Eye (tissue), 1 donor: ENCODE data around the gene CASP4.
"Not testable (repeated sequence)": the region's sequence is repeated elsewhere in the genome, so short reads cannot be mapped to it uniquely, and the experiment has no call there.

Experiments used
- DNase-seq: peaks from one replicate; pipeline ENCODE4 v3.0.0-alpha.2; 2015

Gene CASP4

DNA sequence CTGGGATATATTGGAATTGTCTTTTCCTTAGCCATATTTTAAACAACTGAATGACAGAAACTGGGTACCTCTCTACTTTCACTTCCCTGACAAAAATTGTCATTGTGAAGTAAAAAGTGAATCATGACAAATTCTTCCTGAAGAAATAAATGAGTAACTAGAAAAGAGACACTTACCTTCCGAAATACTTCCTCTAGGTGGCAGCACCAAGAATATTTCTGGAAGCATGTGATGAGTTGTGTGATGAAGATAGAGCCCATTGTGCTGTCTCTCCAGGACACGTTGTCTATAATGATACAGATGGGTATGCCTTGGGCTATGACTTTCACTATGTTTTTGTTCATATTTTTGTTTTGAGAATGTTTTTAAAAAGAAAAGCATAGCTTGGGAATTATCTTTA is 21.5 kb downstream of the CASP4 start:
- DNase-seq, result no peak

DNA sequence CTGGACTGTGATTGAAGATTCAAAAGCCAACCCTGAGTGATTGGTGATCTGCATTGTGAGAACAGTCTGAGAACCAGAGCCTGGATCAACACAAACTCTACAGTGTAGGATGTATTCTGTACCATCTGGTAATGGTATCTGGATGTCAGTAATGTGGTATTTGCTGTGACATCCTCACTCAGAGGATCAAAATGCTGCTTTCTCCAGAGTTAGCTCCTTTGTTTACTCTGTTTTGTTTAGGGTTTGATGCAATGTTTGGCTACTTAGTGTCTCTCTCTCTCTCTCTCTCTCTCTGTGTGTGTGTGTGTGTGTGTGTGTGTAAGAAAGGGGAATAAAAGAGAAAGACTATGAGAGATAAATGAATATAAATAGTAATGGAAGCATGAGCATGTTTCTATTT is 24.3 kb downstream of the CASP4 start:
- DNase-seq, result no peak

DNA sequence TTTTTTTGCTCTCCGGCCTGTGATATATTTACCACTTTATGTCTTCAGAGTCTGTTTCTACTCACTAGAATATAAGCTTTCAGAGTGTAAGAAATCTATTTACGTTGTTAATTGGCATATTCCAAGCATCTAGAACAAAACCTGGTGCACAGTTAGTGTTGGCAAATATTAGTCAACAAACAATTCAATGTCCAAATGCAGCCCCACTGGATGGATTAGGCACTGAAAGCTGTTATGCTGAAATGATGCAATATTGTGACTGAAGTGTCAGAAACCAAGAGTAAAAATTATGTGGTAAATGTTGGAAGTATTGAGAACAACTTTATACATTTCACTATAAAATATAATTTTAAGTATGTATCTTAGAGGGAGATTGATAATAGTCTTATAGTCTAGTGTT is 24.8 kb downstream of the CASP4 start:
- DNase-seq, result no peak

DNA sequence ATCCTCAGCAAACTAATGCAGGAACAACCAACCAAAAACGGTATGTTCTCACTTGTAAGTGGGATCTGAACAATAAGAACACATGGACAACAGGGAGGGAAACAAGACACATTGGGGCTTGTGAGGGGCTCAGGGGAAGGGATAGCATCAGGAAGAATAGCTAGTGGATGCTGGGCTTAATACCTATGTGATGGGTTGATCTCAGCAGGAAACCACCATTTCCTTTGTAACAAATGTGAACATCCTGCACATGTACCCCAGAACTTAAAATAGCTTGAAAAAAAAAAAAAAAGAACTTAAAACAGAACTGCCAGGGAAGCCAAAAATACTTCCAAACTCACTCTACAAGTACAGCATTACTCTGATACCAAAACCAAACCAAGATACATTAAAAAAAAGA is 33.8 kb downstream of the CASP4 start:
- no peak for DNase-seq

DNA sequence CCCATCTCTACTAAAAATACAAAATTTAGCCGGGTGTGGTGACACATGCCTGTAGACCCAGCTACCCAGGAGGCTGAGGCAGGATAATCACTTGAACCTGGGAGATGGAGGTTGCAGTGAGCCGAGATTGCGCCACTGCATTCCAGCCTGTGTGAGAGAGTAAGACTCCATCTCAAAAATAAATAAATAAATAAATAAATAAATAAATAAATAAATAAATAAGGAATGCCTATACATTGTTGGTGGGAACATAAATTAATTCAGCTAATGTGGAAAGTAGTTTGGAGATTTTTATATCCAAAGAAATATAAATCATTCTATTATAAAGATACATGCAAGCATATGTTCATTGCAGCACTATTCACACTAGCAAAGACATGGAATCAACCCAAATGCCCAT is 34.3 kb downstream of the CASP4 start:
- not testable (repeated sequence) for DNase-seq

DNA sequence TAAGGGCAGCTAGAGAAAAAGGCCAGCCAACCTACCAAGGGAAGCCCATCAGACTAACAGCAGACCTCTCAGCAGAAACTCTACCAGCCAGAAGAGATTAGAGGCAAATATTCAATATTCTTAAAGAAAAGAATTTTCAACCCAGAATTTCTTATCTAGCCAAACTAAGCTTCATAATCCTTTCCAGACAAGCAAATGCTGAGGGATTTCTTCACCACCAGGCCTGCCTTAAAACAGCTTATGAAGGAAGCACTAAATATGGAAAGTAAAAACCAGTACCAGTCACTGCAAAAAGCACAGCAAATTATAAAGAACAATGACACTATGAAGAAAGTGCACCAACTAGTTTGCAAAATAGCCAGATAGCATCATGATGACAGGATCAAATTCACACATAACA is 39.6 kb downstream of the CASP4 start:
- DNase-seq, result no peak

DNA sequence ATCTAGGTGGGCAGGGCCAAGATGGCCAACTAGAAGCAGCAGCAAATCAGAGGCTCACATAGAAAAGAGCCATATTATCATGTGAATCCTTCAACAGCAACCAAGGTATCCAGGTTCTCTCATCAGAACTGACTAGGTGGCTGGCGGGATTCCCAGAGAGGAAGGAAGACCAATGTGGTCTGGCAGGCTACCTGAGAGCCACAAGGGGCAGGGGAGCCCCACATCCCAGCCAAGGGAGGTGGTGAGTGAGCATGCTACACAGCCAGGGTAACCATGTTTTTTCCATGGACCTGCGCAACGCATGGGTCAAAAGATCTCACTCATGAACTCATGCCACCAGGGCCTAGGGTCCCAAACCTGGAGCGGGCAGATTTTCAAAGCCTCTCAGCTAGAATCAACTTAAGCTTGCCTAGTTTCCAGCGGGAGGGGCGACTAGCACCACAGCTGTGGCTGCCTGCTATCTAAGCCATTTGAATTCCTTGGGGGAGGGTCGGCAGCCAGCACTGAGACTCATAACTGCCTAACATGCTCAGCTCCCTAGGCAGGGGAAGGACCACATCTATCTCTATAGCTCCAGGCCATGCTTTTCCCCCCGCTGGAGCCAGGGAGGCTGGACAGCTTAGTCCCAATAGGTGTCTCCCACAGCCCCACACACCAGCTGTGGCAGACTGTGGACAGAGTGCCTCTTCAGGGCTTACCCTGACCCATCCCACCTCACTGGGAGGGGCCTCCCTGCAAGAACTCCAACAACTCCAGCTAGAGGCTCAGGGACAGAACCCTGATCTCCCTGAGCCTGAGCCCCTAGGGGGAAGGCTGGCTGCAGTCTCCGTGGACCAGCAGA is 41.4 kb downstream of the CASP4 start:
- DNase-seq, result no peak

DNA sequence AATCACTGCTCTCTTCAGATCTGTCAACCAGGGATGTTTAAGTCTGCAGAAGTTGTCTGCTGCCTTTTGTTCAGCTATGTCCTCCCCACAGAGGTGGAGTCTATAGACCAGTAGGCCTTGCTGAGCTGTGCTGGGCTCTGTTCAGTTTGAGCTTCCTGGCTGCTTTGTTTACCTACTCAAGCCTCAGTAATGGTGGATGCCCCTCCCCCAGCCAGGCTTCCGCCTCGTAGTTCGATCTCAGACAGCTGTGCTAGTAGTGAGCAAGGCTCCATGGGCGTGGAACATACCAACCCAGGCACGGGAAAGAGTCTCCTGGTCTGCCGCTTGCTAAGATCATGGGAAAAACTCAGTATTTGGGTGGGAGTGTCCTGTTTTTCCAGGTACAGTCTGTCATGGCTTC is 42.5 kb downstream of the CASP4 start:
- DNase-seq, result no peak

DNA sequence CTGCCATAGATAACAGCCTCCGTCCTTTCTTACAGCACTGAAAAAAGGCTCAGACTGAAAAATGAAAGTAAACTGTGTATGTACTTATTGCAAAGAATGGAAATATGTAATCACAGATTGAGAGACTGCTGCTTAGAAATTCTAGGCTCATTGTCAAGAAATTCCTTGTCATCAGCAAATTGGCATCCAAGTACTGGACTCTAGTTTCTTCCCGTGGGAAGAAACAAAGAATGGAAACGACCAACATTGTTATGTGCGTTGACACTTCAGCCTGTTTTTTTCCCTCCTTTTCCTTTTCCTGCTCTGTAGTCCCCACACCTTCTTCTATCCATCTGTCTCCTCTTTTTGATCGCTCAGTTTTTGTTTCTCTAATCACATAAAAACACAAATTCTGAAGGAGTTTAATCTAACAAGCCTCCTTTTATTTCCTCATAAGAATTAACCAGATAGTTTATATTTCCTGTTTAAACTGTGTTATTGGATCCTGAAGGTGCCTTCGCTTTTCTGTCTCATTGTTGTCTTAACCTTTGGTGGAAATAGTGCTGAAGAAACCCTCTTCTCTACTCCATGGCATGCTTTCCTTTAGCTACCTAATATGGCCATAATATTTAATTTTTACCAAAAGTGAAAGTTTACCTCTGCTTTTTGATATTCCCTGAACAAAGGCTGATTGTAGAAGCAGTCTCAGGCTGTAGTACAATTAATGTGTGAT is 50.1 kb downstream of the CASP4 start:
- peak; percentile 26 for DNase-seq

DNA sequence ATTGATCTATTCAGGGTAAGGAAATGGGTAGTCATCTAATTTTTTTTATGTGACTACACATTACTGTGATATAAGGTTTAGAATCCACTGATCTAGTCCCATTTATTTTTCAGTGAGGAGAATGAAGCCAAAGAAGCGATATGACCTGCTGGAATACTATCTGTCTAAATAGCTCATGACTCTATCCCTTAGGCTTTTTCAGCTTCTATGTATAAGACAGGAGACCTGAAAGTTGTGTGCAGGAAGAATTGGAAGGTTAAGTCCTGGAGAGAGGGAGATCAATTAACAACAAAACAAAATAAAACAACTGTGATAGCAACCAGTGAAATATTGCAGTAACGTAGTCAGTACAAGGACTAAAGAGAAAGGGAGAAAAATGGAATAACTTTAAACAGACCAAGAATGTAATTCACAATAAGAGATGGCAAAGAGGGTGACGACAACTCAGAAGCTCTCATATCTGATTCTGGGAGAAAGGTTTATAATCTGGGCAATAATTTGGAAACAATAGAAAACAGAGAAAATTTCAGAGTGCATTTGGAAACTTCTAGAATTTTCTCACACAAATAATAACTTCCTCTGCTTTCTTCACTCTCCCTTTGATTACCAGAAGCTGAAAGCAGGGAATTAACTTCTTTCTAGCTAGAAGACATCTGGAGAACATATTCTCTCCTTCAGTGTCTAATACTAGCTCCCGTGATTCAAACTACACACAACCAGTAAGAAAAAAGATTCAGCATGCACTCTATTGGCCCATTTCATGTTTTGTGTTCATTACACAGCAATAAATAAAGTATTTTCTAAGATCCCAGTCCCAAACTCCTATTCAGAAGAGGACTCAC is 50.9 kb downstream of the CASP4 start:
- DNase-seq, result no peak

DNA sequence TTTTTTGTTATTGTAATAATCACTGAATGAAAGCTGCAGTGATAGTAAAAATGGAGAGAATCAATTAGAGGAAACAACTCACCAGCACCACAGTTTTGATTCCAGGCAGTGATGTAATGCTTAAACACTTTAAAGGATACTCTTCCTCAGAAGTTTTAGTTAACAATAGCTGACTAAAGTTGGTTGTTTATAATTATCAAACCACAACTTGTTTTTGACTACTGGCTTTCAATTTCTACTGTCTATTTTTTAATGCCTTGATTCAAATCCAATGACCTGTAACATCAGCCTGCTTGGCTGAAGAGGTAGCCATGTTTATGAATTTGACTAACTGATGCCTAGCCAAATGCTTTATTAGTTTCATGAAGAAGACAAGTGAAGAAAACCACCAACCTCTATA is 51.9 kb downstream of the CASP4 start:
- DNase-seq, result no peak

DNA sequence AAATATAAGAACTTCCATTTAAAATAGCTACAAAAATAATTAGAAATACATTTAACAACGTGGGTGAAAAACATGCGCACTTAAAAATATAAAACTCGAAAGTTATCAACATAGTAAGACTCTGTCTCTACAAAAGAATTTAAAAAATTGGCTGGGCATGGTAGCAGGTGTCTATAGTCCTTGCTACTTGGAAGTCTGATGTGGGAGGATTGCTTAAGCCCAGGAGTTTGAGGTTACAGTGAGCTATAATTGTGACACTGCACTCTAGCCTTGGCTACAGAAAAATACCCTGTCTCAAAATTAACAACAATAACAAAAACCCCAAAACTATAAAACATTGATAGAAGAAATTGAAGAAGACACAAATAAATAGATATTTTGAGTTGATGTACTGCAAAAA is 56.3 kb downstream of the CASP4 start:
- DNase-seq, result no peak

DNA sequence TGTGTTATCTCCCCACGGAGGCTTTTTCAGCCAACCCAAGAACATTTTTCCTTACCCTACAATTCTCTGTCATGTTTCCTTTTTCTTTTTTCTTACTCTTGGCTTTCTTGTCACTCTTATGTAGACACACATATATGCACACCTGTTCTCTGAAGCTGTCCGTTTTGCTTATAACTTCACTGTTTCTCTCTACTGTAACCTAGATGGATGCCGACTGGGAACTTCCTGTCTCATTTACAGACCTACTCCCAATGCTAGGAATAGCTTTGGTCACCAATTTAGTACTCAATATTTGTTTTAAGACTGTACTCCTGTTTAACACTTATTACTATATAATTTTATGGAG is 60.2 kb downstream of the CASP4 start:
- DNase-seq, result no peak

DNA sequence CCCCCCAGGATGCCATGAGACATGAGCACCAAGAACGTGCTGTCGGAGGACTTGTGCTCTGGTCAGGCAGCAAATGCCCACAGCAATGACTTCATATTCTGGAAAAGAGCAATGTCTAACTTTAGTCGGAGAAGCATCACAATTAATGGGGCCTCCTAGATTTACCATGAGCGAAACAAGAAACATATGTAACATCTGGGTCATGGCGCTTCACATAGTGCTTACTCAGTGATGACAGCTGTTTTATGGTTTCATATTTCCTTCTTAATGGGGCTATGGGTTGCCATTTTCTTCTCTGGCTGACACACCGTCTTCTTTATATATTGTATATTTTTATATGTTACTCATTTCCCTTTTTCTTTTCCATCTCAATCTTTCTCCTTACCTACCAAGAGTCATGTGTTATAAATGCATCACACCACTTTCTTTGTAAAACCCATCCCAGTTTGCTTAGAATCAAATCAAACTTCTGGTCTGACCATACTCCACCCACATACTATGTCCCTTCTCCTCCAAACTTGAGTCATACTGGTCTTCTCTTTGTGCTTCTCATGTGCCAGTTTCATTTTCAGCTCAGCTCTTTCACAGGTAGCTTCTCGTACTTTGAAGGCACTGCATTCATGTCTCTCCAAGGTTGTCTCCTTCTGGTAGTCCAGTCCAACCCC is 60.7 kb downstream of the CASP4 start:
- DNase-seq, result no peak

DNA sequence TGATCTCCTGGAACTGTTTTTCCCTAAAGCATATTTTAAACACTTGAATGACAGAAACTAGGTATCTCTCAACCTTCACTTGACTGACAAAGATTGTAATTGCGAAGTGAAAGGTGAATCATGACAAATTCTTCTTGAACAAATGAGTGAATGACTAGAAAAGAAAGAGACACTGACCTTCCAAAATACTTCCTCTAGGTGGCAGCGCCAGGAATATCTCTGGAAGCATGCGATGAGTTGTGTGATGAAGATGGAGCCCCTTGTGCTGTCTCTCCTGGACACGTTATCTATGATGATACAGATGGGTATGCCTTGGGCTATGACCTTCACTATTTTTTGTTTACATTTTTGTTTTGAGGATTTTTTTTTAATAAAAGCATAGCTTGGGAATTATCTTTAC is 63.1 kb downstream of the CASP4 start:
- DNase-seq, result no peak

DNA sequence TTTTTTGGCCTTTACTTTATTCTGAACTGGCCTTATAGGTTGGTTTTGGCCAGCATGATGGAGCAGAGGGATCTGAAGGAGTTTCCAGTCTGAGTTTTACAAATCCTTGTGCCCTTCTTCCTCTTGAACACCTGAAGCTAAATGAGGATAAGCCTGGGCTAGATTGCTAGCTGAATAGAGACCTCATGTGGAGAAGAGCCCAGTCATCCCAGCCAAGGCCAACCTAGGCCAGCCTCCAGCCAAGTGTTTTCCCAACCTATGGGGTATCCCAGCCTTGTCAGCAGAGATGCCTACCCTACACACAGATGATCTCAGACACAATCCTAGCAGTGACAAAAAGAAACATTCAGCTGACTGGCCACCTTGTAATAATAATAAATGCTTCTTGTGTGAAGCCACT is 69.1 kb downstream of the CASP4 start:
- DNase-seq, result no peak

DNA sequence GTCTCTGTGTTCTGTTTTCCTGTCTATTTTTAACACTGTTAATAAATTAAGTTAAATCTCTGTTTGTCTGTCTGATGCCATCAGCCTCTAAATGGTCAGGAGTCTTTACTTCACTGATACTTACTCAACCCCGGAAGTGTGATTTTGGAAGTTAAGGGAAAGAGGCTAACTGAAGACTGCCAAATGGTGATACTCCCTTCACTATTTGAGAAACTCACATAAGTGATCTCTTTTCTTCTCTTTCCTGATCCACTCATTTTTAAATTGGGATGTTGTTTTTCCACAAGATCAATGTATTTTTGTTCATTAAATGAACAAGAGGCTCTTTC is 69.7 kb downstream of the CASP4 start:
- DNase-seq, result no peak

DNA sequence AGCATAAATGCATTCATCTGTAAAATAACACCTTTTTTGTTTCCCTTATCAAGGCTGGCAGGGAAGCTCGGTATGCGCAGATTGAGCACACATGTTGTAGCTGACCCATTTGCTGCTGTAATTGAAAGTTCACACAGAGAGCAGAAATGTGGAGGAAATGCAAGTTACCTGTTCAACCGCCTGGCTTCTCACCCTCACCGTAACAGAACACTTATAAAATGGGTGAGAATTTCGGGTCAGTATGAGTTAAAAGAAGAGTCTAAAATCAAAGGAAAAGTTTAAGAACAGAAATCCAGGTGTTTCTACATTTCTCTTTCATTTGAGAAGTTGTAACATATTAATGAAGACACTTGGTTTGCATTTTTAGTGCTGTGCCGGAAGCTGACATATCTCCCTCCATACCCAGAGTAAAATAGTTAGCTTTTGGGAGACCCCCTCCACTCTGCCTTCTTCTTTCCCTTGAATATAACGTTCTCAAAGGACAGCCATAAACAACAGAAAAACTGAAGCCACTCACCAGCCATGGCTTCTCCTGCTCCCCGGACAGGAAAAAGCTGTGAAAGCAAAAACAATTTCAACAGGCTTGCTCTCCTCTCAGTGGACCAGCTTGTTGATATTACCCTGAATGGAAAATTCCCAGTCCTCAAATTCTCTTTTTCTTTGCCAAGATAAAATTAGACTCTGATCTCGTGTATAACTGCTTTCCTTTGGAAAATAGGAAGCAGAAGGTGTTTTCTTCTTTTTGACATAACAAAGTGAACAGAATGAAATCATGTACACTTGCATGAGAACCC is 70.3 kb downstream of the CASP4 start, which contains the start of gene CASP12:
Gene CASP12, minus strand, starts transcription at position 570 of the 794 bp plus-strand sequence.
- DNase-seq, result peak; percentile 32

DNA sequence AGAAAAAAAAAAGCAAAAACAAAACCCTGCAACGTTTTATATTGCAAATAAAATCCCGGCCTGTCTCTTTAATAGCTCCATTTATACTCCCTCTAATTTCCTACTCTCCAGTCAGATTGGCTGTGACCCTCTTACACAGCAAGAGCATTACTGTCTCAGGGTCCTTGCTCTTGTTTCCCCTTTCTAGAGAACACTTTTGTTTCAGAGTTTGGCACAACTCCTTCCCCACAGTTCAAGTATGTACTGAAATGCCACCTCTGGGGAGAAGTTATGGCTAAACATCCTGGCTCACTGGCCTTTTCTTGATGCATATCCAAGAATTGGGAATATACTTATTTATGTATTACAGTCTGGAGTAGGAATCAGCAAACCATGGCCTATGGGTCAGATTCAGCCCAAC is 72.7 kb downstream of the CASP4 start:
- no peak for DNase-seq

DNA sequence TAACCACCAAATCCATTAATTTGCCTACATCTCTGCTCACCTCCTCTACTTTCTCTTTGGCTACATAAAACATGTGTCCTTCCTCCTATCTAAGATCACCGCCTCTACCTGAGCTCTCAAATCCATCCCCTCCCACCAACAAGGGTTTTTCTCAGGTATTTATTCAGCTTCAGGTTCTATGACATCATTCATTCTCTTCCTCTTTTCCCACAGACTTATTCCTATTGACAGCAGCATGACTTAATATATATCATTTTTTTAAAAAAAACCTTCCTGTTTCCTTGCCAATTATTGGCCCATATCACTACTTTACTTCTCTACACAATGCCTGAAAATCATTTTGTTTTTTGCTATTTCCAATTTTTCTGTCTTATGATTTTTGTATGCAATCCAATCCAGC is 74.5 kb downstream of the CASP4 start:
- no peak for DNase-seq
